ENCODE data around the gene LRRC3. TPM values are rescaled to one million over a fixed set of nuclear protein-coding genes. Genes with fewer than 3 reads are reported as not detected.
A peak's percentile ranks its signal among the peaks of the same experiment; 100 is the strongest.

LRRC3 gene
- total RNA-seq, 2 donors from 2014 or later: 0.45 to 0.88 TPM

DNA sequence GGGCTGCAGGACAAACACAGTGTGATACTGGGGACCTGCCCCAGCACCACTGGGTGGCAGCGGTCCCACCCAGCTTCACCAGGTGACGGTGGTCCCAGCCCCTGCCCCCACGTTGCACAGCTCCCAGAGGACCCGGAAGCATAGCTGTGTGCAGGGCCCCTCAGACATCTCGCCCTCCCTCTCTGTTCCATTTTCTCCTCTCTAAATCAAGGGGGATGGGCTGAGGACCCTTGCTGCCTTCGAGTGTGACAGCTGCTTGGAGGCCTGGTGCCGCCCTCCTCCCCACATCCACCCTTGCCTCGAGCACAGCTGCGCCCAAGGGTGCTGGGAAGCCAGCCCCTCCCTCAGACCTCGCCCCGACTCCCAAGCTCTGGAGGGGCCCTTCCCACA is 16.1 kb upstream of the LRRC3 start:
- DNase-seq (ENCODE audit: low spot score) (no peak), ATAC-seq (no peak)
- Mint-ChIP-seq H3K36me3 (no peaks in the 10 kb centered on the region), H3K4me3 (no peak overlapping the region), H3K27ac (no peak overlapping the region), H3K9me3 (no peaks in the 10 kb centered on the region), H3K27me3 (no peaks in the 10 kb centered on the region), H3K4me1 (ENCODE audit: low read depth in 2 of 2) (peaks cover 0 to 2% of the 10 kb centered on the region in 2 donors)

DNA sequence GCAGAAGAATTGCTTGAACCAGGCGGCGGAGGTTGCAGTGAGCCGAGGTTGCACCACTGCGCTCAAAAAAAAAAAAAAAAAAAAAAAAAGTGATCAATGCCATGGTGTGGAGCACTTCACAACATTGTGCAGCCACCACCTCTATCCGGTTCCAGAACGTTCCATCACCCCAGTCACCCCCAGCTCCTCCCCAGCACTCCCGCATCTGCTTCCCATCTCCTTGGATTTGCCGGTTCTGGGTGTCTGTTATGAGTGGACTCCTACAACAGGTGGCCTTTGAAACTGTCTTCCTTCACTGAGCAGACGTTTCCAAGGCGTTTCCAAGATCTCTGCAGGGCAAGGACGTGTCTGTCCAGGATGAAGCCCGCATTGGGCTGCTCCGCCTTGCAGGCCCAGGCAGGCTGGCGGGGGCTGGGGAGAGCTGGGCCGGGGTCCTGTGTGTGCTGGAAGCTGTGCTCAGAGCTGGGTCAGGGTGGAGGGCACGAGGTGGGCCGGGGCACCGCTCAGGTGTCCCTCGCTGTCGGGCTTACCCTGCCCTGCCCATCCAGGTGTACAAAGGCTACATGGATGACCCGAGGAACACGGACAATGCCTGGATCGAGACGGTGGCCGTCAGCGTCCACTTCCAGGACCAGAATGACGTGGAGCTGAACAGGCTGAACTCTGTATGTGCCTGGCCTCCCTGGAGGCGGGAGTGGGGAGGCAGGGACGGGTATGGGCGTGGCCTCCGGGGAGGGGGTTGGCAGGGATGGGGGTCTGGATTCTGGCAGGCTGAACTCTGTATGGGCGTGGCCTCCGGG is 14.9 kb upstream of the LRRC3 start:
- no peak overlapping the region for H3K27ac Mint-ChIP-seq
- no peak overlapping the region for H3K4me3 Mint-ChIP-seq
- H3K9me3 Mint-ChIP-seq: no peaks in the 10 kb centered on the region
- H3K4me1 Mint-ChIP-seq (ENCODE audit: low read depth in 2 of 2): peaks cover 0 to 2% of the 10 kb centered on the region in 2 donors
- no peaks in the 10 kb centered on the region for H3K27me3 Mint-ChIP-seq
- ATAC-seq (no peak), DNase-seq (ENCODE audit: low spot score) (no peak)
- H3K36me3 Mint-ChIP-seq: no peaks in the 10 kb centered on the region

DNA sequence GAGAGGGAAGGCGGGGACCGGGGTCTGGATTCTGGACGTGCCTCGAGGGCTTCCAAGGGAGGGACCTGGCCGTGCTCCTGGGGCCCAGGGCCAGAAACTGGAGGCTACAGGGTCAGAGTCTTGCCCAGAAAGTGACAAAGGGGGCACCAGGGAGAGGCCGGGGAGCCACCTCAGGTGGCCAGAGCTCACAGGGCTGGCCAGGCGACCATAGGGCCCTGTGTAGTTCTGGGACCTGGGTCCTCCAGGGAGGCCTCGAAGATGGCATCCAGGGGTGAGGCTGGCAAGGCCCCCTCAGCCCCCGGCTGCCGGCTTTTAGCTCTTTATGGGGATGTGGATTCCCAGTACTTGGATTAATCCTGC is 14.3 kb upstream of the LRRC3 start:
- no peak overlapping the region for H3K4me3 Mint-ChIP-seq
- ATAC-seq (no peak), DNase-seq (ENCODE audit: low spot score) (no peak)
- no peak overlapping the region for H3K27ac Mint-ChIP-seq
- H3K4me1 Mint-ChIP-seq (ENCODE audit: low read depth in 2 of 2): peaks cover 0 to 2% of the 10 kb centered on the region in 2 donors
- H3K9me3 Mint-ChIP-seq: no peaks in the 10 kb centered on the region
- H3K27me3 Mint-ChIP-seq: no peaks in the 10 kb centered on the region
- H3K36me3 Mint-ChIP-seq: no peaks in the 10 kb centered on the region

DNA sequence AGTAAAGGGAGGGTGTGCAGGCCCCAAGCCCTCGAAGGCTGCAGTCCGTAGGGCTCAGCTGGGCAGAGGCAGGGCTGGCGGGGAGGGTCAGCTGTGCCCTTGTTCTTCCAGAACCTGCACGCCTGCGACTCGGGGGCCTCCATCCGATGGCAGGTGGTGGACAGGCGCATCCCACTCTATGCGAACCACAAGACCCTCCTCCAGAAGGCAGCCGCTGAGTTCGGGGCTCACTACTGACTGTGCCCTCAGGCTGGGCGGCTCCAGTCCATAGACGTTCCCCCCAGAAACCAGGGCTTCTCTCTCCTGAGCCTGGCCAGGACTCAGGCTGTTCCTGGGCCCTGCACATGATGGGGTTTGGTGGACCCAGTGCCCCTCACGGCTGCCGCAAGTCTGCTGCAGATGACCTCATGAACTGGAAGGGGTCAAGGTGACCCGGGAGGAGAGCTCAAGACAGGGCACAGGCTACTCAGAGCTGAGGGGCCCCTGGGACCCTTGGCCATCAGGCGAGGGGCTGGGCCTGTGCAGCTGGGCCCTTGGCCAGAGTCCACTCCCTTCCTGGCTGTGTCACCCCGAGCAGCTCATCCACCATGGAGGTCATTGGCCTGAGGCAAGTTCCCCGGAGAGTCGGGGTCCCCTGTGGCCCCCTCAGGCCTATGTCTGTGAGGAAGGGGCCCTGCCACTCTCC is 13.6 kb upstream of the LRRC3 start:
- Mint-ChIP-seq H3K4me3 (no peak overlapping the region), H3K4me1 (ENCODE audit: low read depth in 2 of 2) (peaks cover 0 to 2% of the 10 kb centered on the region in 2 donors), H3K27ac (no peak overlapping the region), H3K9me3 (no peaks in the 10 kb centered on the region), H3K36me3 (no peaks in the 10 kb centered on the region), H3K27me3 (no peaks in the 10 kb centered on the region)
- DNase-seq (ENCODE audit: low spot score) (no peak), ATAC-seq (no peak)

DNA sequence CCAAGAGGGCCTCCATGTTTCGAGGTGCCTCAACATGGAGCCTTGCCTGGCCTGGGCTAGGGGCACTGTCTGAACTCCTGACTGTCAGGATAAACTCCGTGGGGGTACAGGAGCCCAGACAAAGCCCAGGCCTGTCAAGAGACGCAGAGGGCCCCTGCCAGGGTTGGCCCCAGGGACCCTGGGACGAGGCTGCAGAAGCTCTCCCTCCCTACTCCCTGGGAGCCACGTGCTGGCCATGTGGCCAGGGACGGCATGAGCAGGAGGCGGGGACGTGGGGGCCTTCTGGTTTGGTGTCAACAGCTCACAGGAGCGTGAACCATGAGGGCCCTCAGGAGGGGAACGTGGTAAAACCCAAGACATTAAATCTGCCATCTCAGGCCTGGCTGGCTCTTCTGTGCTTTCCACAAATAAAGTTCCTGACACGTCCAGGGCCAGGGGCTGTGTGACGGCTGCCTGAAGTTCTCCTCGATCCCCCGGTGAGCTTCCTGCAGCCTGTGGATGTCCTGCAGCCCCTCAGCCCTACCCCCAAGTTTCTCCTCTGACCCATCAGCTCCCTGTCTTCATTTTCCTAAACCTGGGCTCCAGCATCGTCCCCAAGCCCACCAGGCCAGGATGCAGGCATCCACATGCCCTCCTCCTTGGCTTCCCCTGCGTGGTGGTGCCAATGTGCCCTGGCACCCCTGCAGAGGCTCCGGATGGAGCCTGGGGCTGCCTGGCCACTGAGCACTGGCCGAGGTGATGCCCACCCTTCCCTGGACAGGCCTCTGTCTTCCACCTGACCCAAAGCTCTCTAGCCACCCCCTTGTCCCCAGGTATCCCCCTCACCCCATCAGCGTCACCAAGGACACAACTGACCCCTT is 12.8 kb upstream of the LRRC3 start:
- no peak overlapping the region for H3K4me3 Mint-ChIP-seq
- no peak for DNase-seq (ENCODE audit: low spot score)
- peaks cover 0 to 2% of the 10 kb centered on the region in 2 donors for H3K4me1 Mint-ChIP-seq (ENCODE audit: low read depth in 2 of 2)
- H3K27ac Mint-ChIP-seq: no peak overlapping the region
- no peaks in the 10 kb centered on the region for H3K36me3 Mint-ChIP-seq
- peak in 1 of 2 donors; percentile 25 for ATAC-seq
- H3K9me3 Mint-ChIP-seq: no peaks in the 10 kb centered on the region
- H3K27me3 Mint-ChIP-seq: peaks cover 5 to 7% of the 10 kb centered on the region in 2 donors

DNA sequence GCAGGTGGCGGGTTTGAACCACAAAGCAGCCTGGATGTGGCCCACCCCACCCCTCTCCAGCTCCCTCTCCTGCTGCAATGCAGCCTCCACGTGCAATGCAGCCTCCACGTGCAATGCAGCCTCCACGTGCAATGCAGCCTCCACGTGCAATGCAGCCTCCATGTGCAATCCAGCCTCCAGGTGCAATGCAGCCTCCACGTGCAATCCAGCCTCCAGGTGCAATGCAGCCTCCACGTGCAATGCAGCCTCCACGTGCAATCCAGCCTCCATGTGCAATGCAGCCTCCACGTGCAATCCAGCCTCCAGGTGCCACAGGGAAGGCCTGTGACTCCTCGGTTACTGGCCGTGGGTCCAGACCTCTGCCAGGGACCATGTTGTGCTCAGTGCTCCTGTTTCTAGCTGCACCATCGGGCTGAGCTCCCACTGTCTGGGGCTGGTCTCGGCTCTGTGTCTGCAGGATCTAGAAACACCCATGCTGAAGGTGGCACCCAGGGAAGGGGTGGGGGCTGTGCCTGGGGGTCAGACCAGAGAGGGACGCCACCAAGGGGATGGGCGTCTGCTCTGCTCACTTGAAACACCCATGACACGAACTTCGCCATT is 11.9 kb upstream of the LRRC3 start:
- DNase-seq (ENCODE audit: low spot score) (no peak), ATAC-seq (no peak)
- peaks cover 0 to 2% of the 10 kb centered on the region in 2 donors for H3K4me1 Mint-ChIP-seq (ENCODE audit: low read depth in 2 of 2)
- no peak overlapping the region for H3K27ac Mint-ChIP-seq
- H3K27me3 Mint-ChIP-seq: peaks cover 5 to 9% of the 10 kb centered on the region in 2 donors
- H3K36me3 Mint-ChIP-seq: no peaks in the 10 kb centered on the region
- H3K4me3 Mint-ChIP-seq: no peak overlapping the region
- no peaks in the 10 kb centered on the region for H3K9me3 Mint-ChIP-seq

DNA sequence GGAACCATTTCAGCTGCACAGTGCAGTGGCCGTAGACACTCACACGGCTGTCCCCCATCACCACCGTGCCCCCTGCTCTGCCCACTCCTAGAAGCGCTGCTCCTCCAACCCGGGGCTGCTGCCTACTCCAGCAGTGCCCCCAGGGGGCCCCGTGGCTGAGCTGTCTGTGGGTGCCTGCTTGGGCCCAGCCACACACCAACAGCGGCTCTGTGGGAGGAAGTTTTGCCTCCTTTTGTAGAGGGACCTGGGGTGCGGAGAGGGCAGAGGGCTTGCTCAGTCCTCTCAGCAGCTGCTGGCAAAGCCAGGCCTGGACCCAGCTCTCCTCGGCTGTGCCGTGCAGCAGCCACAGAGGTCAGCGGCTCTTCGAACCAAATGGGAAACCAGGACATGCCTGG is 11.4 kb upstream of the LRRC3 start:
- Mint-ChIP-seq H3K4me3 (no peak overlapping the region), H3K27me3 (peaks cover 6 to 11% of the 10 kb centered on the region in 2 donors), H3K36me3 (no peaks in the 10 kb centered on the region), H3K9me3 (no peaks in the 10 kb centered on the region), H3K4me1 (ENCODE audit: low read depth in 2 of 2) (peaks cover 0 to 2% of the 10 kb centered on the region in 2 donors), H3K27ac (no peak overlapping the region)
- peak in 1 of 2 donors; percentile 31 for ATAC-seq
- no peak for DNase-seq (ENCODE audit: low spot score)

DNA sequence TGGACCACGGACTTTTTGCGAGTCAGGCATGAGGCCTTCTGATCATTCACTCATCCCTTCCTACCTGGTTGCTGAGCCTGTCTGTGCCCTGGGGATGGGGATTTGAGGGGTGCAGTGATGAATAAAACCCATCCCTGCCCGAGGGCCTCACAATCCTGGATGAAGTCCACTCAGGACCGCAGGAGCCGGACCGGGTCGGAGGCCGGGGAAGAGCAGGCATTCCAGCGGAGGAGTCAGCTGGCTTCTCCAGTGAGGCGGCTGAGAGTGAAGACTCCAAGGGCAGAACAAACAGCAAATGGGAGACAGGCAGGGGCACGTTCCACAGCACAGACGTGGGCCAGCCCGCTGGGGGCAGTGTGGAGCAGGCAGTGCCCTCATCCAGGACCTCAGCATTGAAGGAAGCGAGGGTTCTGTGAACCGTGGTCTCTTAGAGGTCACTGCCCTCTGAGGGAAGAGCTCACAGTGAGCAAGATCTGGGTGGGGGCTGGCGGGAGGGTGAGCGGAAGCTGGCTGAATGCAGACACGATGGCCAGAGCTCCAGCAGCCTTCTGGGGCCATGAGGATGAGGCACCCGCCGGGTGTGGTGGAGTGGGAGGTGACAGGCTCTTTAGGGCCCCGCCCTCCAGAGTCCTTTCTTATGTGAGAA is 10.9 kb upstream of the LRRC3 start:
- DNase-seq (ENCODE audit: low spot score) (no peak), ATAC-seq (no peak)
- Mint-ChIP-seq H3K4me3 (no peak overlapping the region), H3K4me1 (ENCODE audit: low read depth in 2 of 2) (peaks cover 0 to 2% of the 10 kb centered on the region in 2 donors), H3K27me3 (peaks cover 12 to 16% of the 10 kb centered on the region in 2 donors), H3K27ac (no peak overlapping the region), H3K9me3 (no peaks in the 10 kb centered on the region), H3K36me3 (no peaks in the 10 kb centered on the region)

DNA sequence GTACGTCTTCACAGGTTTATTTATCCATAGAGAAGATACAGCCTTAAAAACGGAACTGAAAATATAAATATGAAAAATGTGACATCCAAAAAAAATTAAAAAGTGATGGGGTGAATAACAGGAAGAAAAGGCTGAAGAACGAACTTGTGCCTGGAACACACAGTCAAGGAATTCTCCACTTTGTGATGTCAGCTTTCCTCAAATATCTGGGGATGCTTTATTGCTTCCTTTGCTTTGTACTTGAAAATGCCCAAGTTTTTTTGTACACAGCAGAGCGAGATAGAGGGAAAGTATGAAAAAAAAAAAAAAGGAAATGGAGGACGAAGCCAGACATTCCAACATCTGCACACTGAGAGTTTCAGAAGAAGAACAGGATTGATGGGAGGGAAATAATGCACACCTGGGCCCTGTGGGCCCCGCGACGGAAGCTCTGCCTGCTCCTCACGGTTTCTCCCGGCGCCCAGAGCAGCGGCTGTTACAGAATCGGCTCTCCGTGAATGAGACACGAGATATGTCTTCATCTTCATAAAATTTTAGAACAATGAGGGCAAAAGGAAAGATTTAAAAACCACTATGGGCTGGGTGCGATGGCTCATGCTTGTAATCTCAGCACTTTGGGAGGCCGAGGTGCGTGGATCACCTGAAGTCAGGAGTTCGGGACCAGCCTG is 10.0 kb upstream of the LRRC3 start:
- no peak overlapping the region for H3K4me3 Mint-ChIP-seq
- ATAC-seq: no peak
- H3K9me3 Mint-ChIP-seq: no peaks in the 10 kb centered on the region
- peaks cover 12 to 17% of the 10 kb centered on the region in 2 donors for H3K27me3 Mint-ChIP-seq
- H3K27ac Mint-ChIP-seq: no peak overlapping the region
- DNase-seq (ENCODE audit: low spot score): no peak
- H3K36me3 Mint-ChIP-seq: no peaks in the 10 kb centered on the region
- peaks cover 0 to 2% of the 10 kb centered on the region in 2 donors for H3K4me1 Mint-ChIP-seq (ENCODE audit: low read depth in 2 of 2)

DNA sequence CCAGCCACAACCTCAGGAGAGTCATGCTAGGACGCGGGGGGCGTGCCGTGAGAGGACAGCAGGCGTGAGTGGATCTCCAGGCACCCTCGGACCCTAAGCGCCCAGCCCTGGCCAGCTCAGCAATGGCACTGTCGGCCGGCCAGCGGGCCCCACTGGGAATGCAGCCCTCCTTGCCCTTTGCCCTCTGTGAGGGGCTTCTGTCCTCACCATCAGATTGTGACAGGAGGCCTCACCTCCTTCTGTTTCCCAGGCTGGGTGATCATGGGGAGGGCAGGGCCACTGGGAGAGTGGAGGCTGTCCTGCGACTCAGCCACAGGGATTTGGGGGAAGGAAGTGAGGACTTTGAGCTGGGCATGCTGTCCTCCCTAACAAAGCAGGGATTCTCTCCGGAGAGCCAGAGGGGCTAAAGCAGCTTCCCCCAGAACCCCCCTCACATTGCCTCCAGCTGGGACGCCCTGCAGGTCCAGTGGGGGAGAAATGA is 6.6 kb upstream of the LRRC3 start:
- no peak for DNase-seq (ENCODE audit: low spot score)
- no peaks in the 10 kb centered on the region for H3K9me3 Mint-ChIP-seq

DNA sequence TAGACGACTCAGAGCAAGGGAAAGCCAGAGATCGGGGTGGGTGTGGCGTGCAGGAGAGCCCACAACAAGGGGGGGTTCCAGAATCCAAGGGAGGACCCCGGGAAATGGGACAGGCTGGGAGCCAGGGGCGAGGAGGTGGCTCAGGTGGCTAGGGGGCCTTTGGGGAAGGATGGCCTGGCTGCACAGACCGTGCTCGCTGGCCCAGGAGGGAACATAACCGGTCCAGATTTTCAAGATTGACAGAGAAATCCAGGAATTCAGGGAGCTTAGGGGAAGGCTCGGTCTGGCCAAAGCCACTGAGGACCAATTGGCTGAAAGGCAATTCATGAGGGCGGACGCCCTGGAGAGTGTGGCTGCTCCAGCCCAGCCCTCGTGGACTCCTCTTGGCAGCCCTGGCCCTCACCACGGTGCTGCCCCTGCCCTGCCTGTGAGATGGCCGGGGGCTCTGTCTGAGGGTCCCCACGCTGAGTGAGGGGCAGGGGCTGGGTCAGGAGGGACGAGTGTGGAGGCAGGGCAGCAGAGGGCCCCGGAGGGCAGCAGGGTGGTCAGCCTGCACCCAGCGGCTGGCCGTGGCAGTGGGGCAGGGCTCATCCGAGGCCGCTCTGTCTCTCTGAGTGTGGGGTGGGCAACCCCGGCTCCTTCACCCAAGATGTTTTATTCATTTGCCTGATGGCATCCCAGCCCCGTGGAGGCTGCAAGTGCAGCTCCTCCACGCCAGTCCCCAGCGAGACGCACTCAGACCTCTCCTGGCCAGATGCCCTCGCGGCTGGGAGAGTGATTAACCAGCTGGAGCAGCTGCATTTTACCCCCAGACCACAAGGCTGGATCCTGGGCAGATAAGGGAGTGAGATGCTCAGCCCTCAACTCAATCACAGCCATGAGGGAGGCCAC is 5.6 kb upstream of the LRRC3 start:
- no peaks in the 10 kb centered on the region for H3K36me3 Mint-ChIP-seq
- peaks cover 5% of the 10 kb centered on the region for H3K9me3 Mint-ChIP-seq
- no peak overlapping the region for H3K4me3 Mint-ChIP-seq

More for the DNA sequence above, 6.6 kb upstream of the LRRC3 start:
- ATAC-seq: no peak
- Mint-ChIP-seq H3K36me3 (no peaks in the 10 kb centered on the region), H3K27ac (no peak overlapping the region), H3K4me1 (ENCODE audit: low read depth in 2 of 2) (no peaks in the 10 kb centered on the region), H3K27me3 (peaks cover 30 to 32% of the 10 kb centered on the region in 2 donors), H3K4me3 (no peak overlapping the region)

DNA sequence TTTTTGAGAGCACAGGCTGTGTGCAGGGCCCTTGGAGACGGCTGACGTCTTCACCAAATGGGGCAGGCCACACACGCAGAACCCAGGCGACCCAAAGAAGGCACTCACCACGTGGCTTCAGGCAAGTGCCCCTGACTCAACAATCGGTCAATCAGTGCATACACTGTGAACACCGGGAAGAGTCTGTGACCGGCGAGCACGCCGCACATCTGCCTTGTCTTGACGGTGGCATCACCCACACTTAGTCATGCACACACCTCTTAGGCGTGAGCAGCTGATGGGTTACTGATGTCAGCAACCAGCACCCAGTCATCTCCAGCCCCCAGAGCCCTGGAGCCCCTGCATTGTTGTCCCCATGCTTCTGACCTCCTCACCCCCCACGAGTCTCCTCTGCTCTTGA is 4.9 kb upstream of the LRRC3 start:
- no peak for DNase-seq (ENCODE audit: low spot score)
- H3K4me1 Mint-ChIP-seq (ENCODE audit: low read depth in 2 of 2): peaks cover 0 to 8% of the 10 kb centered on the region in 2 donors
- no peak overlapping the region for H3K27ac Mint-ChIP-seq
- peaks cover 5% of the 10 kb centered on the region for H3K9me3 Mint-ChIP-seq
- no peak for ATAC-seq
- H3K36me3 Mint-ChIP-seq: no peaks in the 10 kb centered on the region
- no peak overlapping the region for H3K4me3 Mint-ChIP-seq
- peaks cover 32 to 34% of the 10 kb centered on the region in 2 donors for H3K27me3 Mint-ChIP-seq

More for the DNA sequence above, 5.6 kb upstream of the LRRC3 start:
- Mint-ChIP-seq H3K4me1 (ENCODE audit: low read depth in 2 of 2) (peaks cover 0 to 7% of the 10 kb centered on the region in 2 donors), H3K27ac (no peak overlapping the region), H3K27me3 (peaks cover 32 to 34% of the 10 kb centered on the region in 2 donors)
- DNase-seq (ENCODE audit: low spot score) (no peak), ATAC-seq (peak in 1 of 2 donors; percentile 57)
